ENCODE measurements around the gene TBCK.

Gene TBCK

GRCh38 chr4:106035204-106035603, 280.8 kb downstream of the TBCK start:
- DNase-seq = no peak

GRCh38 chr4:106034751-106035150, 281.3 kb downstream of the TBCK start:
- DNase-seq = no peak

- no peak for DNase-seq
Measured at GRCh38 chr4:106034220-106034619, 281.8 kb downstream of the TBCK start.

- DNase-seq = no peak
Measured at GRCh38 chr4:106033469-106033868, 282.5 kb downstream of the TBCK start.

GRCh38 chr4:106032851-106033286, 283.1 kb downstream of the TBCK start:
- no peak for DNase-seq

GRCh38 chr4:106022454-106022853, 293.6 kb downstream of the TBCK start:
- no peak for DNase-seq

DNA sequence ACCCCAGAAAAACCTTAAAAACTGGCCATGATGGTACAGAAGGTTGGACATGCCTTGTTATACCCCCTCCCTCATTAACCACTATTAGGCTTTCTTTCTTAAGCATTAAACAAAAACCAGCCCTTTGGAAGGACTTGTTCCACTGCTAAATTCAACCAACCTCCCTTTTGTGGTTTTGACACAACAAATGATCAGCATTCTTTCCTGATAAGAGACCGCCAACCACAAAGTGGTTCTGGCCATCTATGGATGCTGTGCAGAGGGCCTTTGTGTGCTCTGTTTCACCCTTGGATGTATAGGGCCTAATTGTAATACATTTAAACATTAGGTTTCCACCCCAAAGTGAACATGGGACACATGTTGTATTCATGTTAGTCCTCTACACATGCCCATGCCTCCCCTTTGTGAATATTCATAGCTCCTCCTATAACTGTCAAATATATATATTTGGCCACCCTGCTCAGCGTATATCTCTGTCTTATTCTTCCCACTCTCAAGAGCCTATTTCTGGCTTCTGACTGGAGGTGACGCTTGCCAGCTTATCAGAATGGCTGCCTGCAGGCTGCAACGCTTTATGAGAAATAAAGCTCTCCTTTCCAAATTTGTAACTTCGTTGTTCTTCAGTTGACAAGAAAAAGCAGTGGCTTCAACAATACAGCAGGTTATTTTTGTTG, 294.1 kb downstream of the TBCK start:
- no peak for DNase-seq

GRCh38 chr4:106019771-106020170, 296.2 kb downstream of the TBCK start:
- no peak for DNase-seq

DNA sequence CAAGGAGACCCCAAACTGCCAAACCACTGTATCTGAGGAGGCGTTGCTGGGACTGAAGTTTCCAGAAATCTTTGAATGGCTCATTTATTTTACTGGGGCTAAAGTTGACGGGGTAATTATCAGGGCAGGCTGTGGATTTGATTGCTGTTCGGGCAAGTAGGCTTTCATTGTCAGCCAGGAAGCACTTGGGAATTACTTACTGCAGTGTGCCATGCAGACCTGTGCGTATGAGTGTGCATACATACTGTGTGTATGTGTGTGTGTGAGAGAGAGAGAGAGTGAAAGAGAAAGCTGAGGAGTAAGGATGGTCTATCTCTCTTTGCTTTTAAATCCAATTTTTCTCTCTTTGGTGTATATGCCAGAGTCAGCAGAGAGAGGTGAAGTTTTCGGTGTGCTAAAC, 298.0 kb downstream of the TBCK start:
- DNase-seq = no peak

DNA sequence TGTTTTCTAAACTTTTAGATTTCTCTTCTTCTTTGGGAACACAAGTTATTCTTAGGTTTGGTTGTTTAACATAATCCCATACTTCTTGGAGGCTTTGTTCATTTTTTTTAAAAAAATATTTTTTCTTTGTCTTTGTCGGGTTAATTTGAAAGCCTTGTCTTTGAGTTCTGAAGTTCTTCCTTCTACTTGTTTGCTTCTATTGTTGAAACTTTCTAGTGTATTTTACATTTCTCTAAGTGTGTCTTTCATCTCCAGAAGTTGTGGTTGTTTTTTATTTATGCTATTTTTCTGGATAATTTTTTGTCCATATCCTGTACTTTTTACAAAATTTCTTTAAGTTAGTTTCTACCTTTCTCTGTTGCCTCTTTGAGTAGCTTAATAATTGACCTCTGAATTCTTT, 304.6 kb downstream of the TBCK start:
- no peak for DNase-seq

GRCh38 chr4:106010761-106011160, 305.2 kb downstream of the TBCK start:
- DNase-seq = no peak

DNA sequence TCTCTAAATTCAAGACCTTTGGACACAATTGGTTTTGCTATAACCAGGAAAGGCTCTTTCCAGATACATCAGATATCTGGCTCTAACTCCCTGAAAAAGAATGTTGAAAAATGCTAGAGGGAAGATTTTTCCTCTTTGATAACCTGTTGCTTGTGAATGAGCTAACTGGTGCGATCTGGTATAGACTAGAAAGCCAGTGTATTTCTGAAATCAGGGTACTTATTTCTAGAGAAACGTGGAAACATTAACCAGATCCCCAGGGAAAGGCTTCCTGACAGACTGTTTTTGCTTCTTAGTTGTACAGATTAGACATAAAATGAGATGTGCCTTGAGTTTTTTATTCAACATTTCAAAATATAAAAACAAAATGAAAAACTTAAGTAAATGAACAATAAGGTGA, 313.0 kb downstream of the TBCK start:
- DNase-seq = no peak

DNA sequence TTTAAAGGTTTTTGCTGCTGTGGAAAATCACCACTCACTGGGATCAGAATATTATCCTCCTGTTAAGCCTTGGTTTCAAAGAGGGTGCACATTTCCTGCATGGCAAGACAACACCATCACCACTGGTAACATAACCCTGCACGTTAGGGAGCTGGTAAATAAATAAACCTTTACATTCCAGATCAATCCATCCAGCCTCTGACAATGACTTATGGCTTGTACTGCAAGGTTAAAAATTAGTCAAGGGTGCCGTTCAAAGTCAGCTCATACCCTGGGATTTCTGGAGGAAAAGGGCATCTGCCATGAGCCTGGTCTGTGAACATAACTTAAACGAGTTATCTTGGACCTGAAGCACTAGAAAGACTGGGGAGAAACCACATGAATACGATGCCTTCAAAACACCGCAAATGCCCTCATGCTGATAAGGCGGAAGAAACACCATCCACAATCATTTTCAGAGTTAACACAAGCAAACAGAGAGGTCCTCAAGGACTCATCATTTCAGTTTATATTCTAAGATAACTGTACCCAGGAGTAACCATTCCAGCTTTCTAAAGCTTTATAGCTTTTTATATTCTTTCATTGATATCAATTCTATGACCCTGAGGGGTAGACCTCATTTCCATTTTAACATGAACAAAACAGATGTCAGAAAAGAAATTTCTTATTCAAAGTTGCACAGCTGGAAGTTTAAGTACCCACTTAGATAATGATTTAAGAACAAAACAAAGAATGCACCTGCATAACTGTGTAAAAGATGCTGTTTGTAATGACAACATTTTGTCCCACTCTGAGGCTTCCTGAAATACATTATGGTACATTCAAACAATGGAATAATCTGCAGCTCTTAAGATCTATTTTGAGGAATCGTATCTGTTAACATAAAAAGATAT, 317.6 kb downstream of the TBCK start:
- DNase-seq = no peak

DNA sequence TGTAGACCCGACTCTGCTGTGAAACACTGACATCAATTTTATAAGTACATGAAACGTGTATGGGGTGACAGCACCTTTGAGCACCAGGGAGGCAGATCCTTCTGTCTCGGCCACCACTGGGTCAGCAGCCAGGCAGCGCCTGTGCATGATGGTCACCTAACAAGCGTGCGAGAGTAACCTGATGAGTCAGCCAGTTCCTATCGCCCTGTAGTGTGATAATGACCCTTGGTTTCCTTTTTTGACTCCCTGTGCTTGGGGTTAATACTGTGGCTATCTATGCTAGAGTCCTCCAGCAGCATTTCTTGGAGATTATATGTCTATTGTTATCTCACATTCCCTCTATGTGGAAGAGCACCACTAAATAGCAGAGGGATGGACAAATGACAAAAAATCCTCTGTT, 319.2 kb downstream of the TBCK start:
- DNase-seq = no peak

DNA sequence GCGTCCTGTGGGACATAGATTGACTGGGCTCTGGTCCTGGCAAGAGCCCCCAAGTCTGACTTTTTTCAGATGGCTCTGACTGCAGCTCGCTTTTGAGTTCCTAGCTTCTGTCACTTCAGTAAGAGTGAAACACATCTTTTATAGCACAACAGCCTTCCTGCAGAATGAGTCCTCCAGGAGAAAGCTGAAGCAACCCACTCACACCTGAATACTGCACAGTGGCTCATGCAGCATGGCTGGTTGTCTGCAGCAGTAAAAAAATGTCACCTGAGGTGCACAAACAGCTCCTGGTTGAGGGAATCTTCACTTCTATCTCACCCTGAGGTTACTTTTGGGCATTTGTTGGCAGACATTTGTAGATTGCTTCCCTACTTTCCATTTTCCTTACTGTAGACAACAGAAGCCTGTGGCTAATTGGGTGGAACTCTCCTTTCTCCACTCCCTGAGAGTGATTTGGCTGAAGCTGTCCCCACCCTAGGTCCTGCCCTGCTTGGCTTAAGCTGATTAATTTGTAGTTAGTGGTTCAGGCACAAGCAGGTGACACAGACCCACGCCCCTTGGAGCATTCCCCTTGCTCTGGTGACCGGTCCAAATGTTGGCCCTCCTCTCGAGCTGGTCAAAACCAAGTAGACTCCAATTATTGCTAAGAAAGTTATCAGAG, 321.0 kb downstream of the TBCK start:
- no peak for DNase-seq

DNA sequence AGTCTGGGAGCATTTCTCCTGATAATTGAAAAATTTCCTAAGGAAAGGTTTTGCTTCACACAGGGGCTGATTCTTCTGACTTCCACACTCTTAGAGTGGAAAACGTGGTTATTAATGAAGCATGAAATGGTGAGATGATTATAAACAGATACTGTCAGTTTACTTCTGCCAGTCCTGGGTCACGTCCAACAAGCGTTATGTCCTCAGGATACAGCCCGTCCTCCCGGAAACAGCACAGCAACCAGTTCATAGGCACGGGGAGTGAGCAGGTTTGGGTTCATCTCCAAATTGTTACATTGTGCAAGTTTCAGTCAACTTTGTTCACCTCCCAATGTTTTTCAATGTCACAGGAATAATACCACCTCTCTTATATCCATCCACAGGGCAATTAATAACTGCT, 321.9 kb downstream of the TBCK start:
- no peak for DNase-seq

GRCh38 chr4:105992641-105993305, 323.2 kb downstream of the TBCK start:
- no peak for DNase-seq

DNA sequence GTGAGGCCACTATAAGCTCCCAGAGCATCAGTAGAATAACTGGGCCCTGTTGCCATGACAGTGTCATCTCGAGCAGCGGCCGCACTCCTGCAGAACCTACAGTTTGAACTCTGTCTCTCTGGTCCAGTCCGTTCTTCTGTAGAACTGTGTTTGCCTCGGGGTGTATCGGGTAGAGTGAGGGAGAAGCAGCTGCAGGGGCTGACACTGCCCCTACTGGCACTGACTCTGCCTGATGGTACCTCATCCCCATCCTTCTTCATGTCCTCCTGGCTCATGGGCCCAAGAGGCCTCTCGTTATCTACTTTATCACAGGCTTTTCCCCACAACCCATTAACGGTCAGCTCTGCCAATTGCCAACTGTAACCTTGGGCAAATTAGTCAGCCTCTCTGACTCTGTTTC, 324.3 kb downstream of the TBCK start:
- DNase-seq = no peak
